Measurements from ENCODE around the gene CHRFAM7A.
"Not testable (repeated sequence)": the region's sequence is repeated elsewhere in the genome, so short reads cannot be mapped to it uniquely, and the experiment has no call there.

CHRFAM7A gene

DNA sequence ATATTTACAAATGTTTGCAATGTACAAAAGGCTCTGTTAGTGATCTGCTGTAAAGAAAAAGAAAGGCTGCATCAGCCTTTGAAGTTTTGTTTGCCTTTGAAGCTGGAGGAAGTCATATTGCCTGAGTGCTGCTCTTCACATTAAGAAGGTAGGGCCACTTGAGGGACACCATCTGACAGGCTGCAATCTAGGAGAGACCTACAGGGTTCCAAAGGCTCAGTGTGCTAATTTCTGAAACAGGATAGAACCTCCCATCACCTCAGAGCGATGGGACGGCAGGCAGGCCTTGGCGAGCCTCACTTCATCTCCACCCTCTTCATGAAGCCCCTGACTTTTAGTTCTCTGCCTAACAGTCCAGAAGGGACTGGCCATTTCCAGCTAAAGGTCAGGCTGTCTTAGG is 77.6 kb downstream of the CHRFAM7A start:
- DNase-seq = not testable (repeated sequence)

DNA sequence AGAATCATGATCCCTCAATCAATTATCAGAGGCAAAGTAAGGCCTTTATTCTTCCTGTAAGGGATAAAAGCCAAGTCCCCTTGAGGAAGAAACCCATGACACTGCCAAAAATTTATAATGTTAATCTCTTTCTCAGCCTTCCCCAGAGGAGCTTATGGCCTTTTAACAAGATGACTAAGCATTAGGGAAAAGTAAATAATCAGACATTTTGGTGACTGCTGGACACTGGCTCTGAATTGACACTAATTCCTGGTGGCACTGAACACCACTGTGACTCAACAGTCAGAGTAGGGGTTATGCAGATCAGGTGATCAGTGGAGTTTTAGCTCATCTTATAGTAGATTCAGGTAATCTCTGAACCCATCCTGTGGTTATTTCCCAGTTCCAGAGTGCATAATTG is 82.8 kb downstream of the CHRFAM7A start:
- DNase-seq = not testable (repeated sequence)

Data from NCI-H524 treated with DMSO at 0.1 percent for 48 hours (cell line).